Measurements from ENCODE around the gene FCER1A.

The FCER1A gene

GRCh38 chr1:159302095-159302494 is at the start of gene FCER1A:
Gene FCER1A, plus strand, starts transcription at chr1:159302336. Its CDS starts 29 bp downstream, at chr1:159302365.
- H3K4me3 ChIP-seq (ENCODE audit: insufficient read depth, low read length, poor library complexity, severe bottlenecking) = no peak within 1 kb of the TSS
- H3K9ac ChIP-seq (ENCODE audit: low read length) = no peak within 1 kb of the TSS
- no peaks in the 10 kb centered on the region for H3K36me3 ChIP-seq (ENCODE audit: low read length)
- no peak for TF ChIP-seq EZH2phosphoT487 (conservative IDR thresholded peaks at IDR 0.05; ENCODE audit: low read length)
- TF ChIP-seq, protein P1, sequence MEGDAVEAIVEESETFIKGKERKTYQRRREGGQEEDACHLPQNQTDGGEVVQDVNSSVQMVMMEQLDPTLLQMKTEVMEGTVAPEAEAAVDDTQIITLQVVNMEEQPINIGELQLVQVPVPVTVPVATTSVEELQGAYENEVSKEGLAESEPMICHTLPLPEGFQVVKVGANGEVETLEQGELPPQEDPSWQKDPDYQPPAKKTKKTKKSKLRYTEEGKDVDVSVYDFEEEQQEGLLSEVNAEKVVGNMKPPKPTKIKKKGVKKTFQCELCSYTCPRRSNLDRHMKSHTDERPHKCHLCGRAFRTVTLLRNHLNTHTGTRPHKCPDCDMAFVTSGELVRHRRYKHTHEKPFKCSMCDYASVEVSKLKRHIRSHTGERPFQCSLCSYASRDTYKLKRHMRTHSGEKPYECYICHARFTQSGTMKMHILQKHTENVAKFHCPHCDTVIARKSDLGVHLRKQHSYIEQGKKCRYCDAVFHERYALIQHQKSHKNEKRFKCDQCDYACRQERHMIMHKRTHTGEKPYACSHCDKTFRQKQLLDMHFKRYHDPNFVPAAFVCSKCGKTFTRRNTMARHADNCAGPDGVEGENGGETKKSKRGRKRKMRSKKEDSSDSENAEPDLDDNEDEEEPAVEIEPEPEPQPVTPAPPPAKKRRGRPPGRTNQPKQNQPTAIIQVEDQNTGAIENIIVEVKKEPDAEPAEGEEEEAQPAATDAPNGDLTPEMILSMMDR (IDR thresholded peaks at IDR 0.05; ENCODE audit: insufficient read depth, low read length, poor library complexity, severe bottlenecking) = no peak
- H4K20me1 ChIP-seq (ENCODE audit: low read depth, low read length) = no peaks in the 10 kb centered on the region
- no peak within 1 kb of the TSS for H2AFZ ChIP-seq (ENCODE audit: low read depth, low read length, severe bottlenecking)
- H3K27ac ChIP-seq (ENCODE audit: low read depth, low read length) = no peak within 1 kb of the TSS
- H3F3A ChIP-seq (ENCODE audit: insufficient read depth) = no peaks in the 10 kb centered on the region
- H3K4me2 ChIP-seq (ENCODE audit: low read depth, low read length, poor library complexity, severe bottlenecking) = no peak within 1 kb of the TSS
- H3K9me2 ChIP-seq (replicated peaks; ENCODE audit: insufficient read depth, low read length) = no peaks in the 10 kb centered on the region
- H3K27me3 ChIP-seq (ENCODE audit: low read length) = no peaks in the 10 kb centered on the region
- H3K79me2 ChIP-seq (ENCODE audit: insufficient read depth, low read length) = no peaks in the 10 kb centered on the region
- H3K9me3 ChIP-seq (ENCODE audit: insufficient read depth, low read length) = no peaks in the 10 kb centered on the region

DNA sequence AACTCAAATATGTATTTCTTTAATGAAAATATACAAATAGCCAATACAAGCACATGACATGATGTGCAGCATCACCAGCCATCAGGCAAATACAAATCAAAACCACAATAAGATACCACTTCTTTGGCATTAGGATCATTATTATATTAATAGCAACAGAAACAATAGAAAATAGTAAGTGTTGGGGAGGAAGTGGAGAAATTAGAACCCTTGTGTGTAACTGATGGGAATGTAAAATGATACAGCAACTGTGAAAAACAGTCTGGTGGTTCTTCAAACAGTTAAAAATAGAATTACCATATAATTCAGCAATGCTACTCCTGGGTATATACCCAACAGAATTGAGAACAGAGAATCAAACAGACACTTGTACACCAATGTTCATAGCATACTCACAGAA is 40.8 kb upstream of the FCER1A start:
- Histone ChIP-seq H3K9ac (ENCODE audit: low read length) (no peak overlapping the region), H2AFZ (ENCODE audit: low read depth, low read length, severe bottlenecking) (no peak overlapping the region)

GRCh38 chr1:159261721-159262494 is 40.2 kb upstream of the FCER1A start:
- Histone ChIP-seq H4K20me1 (ENCODE audit: low read depth, low read length) (no peaks in the 10 kb centered on the region), H3K9ac (ENCODE audit: low read length) (no peak overlapping the region), H2AFZ (ENCODE audit: low read depth, low read length, severe bottlenecking) (no peak overlapping the region), H3K9me2 (replicated peaks; ENCODE audit: insufficient read depth, low read length) (no peaks in the 10 kb centered on the region), H3K4me3 (ENCODE audit: insufficient read depth, low read length, poor library complexity, severe bottlenecking) (no peak overlapping the region), H3K9me3 (ENCODE audit: insufficient read depth, low read length) (no peaks in the 10 kb centered on the region), H3K27ac (ENCODE audit: low read depth, low read length) (no peak overlapping the region), H3K36me3 (ENCODE audit: low read length) (no peaks in the 10 kb centered on the region), H3F3A (ENCODE audit: insufficient read depth) (no peaks in the 10 kb centered on the region), H3K79me2 (ENCODE audit: insufficient read depth, low read length) (no peaks in the 10 kb centered on the region), H3K27me3 (ENCODE audit: low read length) (no peaks in the 10 kb centered on the region), H3K4me2 (ENCODE audit: low read depth, low read length, poor library complexity, severe bottlenecking) (no peak overlapping the region)
- TF ChIP-seq, protein P1 (IDR thresholded peaks at IDR 0.05; ENCODE audit: insufficient read depth, low read length, poor library complexity, severe bottlenecking) = no peak
- TF ChIP-seq EZH2phosphoT487 (conservative IDR thresholded peaks at IDR 0.05; ENCODE audit: low read length) = no peak

More for the DNA sequence above, 40.8 kb upstream of the FCER1A start:
- H3K79me2 ChIP-seq (ENCODE audit: insufficient read depth, low read length) = no peaks in the 10 kb centered on the region
- no peaks in the 10 kb centered on the region for H3K36me3 ChIP-seq (ENCODE audit: low read length)
- H3K9me3 ChIP-seq (ENCODE audit: insufficient read depth, low read length) = no peaks in the 10 kb centered on the region
- no peaks in the 10 kb centered on the region for H3K27me3 ChIP-seq (ENCODE audit: low read length)
- no peak overlapping the region for H3K4me3 ChIP-seq (ENCODE audit: insufficient read depth, low read length, poor library complexity, severe bottlenecking)
- no peak overlapping the region for H3K4me2 ChIP-seq (ENCODE audit: low read depth, low read length, poor library complexity, severe bottlenecking)
- H3K27ac ChIP-seq (ENCODE audit: low read depth, low read length) = no peak overlapping the region
- H3F3A ChIP-seq (ENCODE audit: insufficient read depth) = no peaks in the 10 kb centered on the region
- TF ChIP-seq, protein P1 (IDR thresholded peaks at IDR 0.05; ENCODE audit: insufficient read depth, low read length, poor library complexity, severe bottlenecking) = no peak
- no peak for TF ChIP-seq EZH2phosphoT487 (conservative IDR thresholded peaks at IDR 0.05; ENCODE audit: low read length)
- no peaks in the 10 kb centered on the region for H4K20me1 ChIP-seq (ENCODE audit: low read depth, low read length)
- H3K9me2 ChIP-seq (replicated peaks; ENCODE audit: insufficient read depth, low read length) = no peaks in the 10 kb centered on the region
